ENCODE data around the gene REEP2.
"Not testable (repeated sequence)": the region's sequence is repeated elsewhere in the genome, so short reads cannot be mapped to it uniquely, and the experiment has no call there.

Gene REEP2

DNA sequence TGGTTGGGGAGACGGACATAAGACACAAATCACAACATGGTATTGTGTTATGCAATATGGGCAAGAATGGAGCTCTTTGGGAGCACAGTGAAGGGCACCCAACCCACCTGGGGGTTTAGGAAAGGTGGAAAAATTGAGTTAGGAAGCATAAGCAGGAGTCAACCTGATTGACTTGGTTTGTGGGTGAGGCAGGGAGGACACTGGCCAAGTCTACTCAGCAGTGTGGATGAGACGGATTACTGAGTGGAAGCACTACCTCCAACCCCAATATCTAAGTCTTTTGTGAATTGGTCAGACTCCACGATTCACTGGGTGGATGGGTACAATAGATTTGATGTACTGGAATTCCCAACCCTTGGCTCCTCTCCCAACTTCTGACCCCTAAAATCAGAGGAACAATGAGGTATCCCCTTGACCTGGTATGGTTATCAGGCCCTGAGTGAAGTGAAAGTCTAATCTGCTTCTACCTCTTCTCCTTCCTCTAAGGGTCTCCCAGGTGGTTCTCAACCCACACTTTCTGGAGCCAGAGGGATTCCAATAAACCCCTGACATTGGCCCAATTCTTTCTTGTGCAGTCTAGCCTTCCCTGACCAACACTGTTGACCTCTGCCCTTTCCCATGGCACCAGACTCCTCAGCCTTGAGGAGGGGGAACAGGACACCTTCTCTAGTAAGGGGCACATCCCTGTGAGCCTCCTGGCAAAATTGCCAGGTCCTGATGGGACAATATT lies 31.6 kb downstream of the REEP2 start:
- Histone ChIP-seq H3K4me1 (ENCODE audit: control insufficient read depth, insufficient read depth, low read length) (peaks cover 22% of the 10 kb centered on the region), H3K36me3 (ENCODE audit: control insufficient read depth, insufficient read depth, low read length) (no peaks in the 10 kb centered on the region), H3K9ac (ENCODE audit: low read length) (no peak overlapping the region), H3K4me3 (ENCODE audit: low read length) (no peak overlapping the region), H3K9me3 (ENCODE audit: control insufficient read depth, low read length) (no peaks in the 10 kb centered on the region), H3K27me3 (ENCODE audit: control insufficient read depth, insufficient read depth, low read length) (no peaks in the 10 kb centered on the region)

DNA sequence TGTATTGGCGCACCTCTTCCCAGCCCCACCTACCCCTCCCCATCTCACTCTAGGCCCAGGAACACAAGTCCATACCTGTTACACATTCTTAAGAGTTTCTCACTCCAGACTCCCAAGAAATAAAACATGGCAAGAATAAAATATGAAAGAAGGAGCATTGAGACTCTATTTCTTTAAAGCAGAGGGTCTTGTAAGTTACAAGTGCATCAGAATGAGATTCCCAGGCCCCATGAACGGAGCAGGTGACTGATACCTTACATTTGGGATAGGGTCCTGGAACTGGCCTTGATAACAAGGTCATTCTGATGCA lies 32.1 kb downstream of the REEP2 start:
- Histone ChIP-seq H3K4me3 (ENCODE audit: low read length) (no peak overlapping the region), H3K9me3 (ENCODE audit: control insufficient read depth, low read length) (no peaks in the 10 kb centered on the region), H3K9ac (ENCODE audit: low read length) (no peak overlapping the region), H3K4me1 (ENCODE audit: control insufficient read depth, insufficient read depth, low read length) (peaks cover 20% of the 10 kb centered on the region), H3K27me3 (ENCODE audit: control insufficient read depth, insufficient read depth, low read length) (no peaks in the 10 kb centered on the region), H3K36me3 (ENCODE audit: control insufficient read depth, insufficient read depth, low read length) (no peaks in the 10 kb centered on the region)

- no peaks in the 10 kb centered on the region for H3K36me3 ChIP-seq (ENCODE audit: control insufficient read depth, insufficient read depth, low read length)
- no peak overlapping the region for H3K4me3 ChIP-seq (ENCODE audit: low read length)
- H3K4me1 ChIP-seq (ENCODE audit: control insufficient read depth, insufficient read depth, low read length), result peaks cover 8% of the 10 kb centered on the region
- H3K27me3 ChIP-seq (ENCODE audit: control insufficient read depth, insufficient read depth, low read length), result no peaks in the 10 kb centered on the region
- no peaks in the 10 kb centered on the region for H3K9me3 ChIP-seq (ENCODE audit: control insufficient read depth, low read length)
- no peak overlapping the region for H3K9ac ChIP-seq (ENCODE audit: low read length)
These were observed 33.5 kb downstream of the REEP2 start for GRCh38 chr5:138472353-138472752.

DNA sequence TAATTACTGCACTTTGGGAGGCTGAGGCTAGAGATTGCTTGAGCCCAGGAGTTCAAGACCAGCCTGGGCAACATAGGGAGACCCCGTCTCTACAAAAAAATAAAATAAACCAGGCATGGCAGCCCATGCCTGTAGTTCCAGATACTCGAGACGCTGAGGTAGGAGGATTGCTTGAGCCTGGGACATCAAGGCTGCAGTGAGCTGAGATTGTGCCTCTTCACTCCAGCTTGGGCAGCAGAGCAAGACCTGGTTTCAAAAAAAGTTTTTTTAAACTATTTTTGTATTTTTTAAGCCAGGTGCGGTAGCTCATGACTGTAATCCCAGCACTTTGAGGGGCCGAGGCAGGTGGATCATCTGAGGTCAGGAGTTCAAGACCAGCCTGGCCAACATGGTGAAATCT lies 34.3 kb downstream of the REEP2 start:
- H3K9me3 ChIP-seq (ENCODE audit: control insufficient read depth, low read length); H3K36me3 ChIP-seq (ENCODE audit: control insufficient read depth, insufficient read depth, low read length); H3K9ac ChIP-seq (ENCODE audit: low read length); H3K4me1 ChIP-seq (ENCODE audit: control insufficient read depth, insufficient read depth, low read length); H3K27me3 ChIP-seq (ENCODE audit: control insufficient read depth, insufficient read depth, low read length); H3K4me3 ChIP-seq (ENCODE audit: low read length): not testable (repeated sequence)

DNA sequence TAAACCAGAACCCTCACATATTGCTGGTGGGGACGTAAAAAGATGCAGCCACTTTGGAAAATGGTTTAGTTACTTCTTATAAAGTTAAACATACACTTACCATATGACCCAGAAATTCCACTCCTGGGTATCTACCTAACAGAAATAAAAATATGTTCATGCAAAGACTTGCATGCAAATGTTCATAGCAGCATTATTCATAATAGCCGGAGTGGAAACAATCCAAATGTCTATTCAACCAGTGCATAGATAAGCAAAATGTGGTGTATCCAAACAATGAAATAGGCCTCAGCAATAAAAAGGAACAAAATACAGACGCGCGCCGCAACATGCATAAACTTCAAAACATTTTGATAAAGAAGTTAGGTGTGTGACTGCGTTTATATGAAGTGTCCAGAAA lies 38.1 kb downstream of the REEP2 start:
- Histone ChIP-seq H3K9ac (ENCODE audit: low read length) (no peak overlapping the region), H3K9me3 (ENCODE audit: control insufficient read depth, low read length) (no peaks in the 10 kb centered on the region), H3K4me1 (ENCODE audit: control insufficient read depth, insufficient read depth, low read length) (no peaks in the 10 kb centered on the region), H3K27me3 (ENCODE audit: control insufficient read depth, insufficient read depth, low read length) (no peaks in the 10 kb centered on the region), H3K4me3 (ENCODE audit: low read length) (no peak overlapping the region), H3K36me3 (ENCODE audit: control insufficient read depth, insufficient read depth, low read length) (no peaks in the 10 kb centered on the region)

- Histone ChIP-seq H3K9ac (ENCODE audit: low read length) (no peak overlapping the region), H3K36me3 (ENCODE audit: control insufficient read depth, insufficient read depth, low read length) (no peaks in the 10 kb centered on the region), H3K27me3 (ENCODE audit: control insufficient read depth, insufficient read depth, low read length) (no peaks in the 10 kb centered on the region), H3K4me3 (ENCODE audit: low read length) (no peak overlapping the region), H3K9me3 (ENCODE audit: control insufficient read depth, low read length) (no peaks in the 10 kb centered on the region), H3K4me1 (ENCODE audit: control insufficient read depth, insufficient read depth, low read length) (peaks cover 9% of the 10 kb centered on the region)
These were observed 43.8 kb downstream of the REEP2 start for GRCh38 chr5:138482638-138483037.

DNA sequence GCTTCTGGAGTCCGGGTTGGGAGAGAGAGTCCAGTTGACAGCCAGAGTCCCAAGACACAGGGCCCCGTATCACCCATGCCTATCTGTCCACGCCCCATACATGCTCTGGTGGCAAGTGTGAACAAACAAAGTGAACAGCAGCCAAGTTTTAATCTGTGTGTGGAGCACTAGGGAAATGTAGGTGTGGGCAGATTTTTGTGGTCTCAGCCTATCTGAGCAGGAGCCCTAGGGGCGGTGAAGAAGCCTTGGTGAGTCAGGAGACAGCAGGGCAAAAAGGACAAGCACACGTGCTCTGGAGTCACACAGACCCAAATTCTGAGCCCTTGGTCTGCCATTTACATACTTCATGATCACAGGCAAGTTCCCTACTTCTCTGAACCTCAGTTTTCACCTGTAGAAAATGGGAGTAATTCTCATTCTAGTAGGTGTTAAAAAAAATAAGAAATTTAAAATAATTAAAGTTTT lies 49.7 kb downstream of the REEP2 start:
- no peaks in the 10 kb centered on the region for H3K36me3 ChIP-seq (ENCODE audit: control insufficient read depth, insufficient read depth, low read length)
- peaks cover 22% of the 10 kb centered on the region for H3K27me3 ChIP-seq (ENCODE audit: control insufficient read depth, insufficient read depth, low read length)
- no peak overlapping the region for H3K9ac ChIP-seq (ENCODE audit: low read length)
- H3K9me3 ChIP-seq (ENCODE audit: control insufficient read depth, low read length), result no peaks in the 10 kb centered on the region
- H3K4me3 ChIP-seq (ENCODE audit: low read length), result no peak overlapping the region
- peaks cover 42% of the 10 kb centered on the region for H3K4me1 ChIP-seq (ENCODE audit: control insufficient read depth, insufficient read depth, low read length)

- no peak overlapping the region for H3K9ac ChIP-seq (ENCODE audit: low read length)
- peaks cover 42% of the 10 kb centered on the region for H3K4me1 ChIP-seq (ENCODE audit: control insufficient read depth, insufficient read depth, low read length)
- H3K36me3 ChIP-seq (ENCODE audit: control insufficient read depth, insufficient read depth, low read length), result no peaks in the 10 kb centered on the region
- no peak overlapping the region for H3K4me3 ChIP-seq (ENCODE audit: low read length)
- no peaks in the 10 kb centered on the region for H3K9me3 ChIP-seq (ENCODE audit: control insufficient read depth, low read length)
- peaks cover 22% of the 10 kb centered on the region for H3K27me3 ChIP-seq (ENCODE audit: control insufficient read depth, insufficient read depth, low read length)
These were observed 50.8 kb downstream of the REEP2 start for GRCh38 chr5:138489683-138490061.

DNA sequence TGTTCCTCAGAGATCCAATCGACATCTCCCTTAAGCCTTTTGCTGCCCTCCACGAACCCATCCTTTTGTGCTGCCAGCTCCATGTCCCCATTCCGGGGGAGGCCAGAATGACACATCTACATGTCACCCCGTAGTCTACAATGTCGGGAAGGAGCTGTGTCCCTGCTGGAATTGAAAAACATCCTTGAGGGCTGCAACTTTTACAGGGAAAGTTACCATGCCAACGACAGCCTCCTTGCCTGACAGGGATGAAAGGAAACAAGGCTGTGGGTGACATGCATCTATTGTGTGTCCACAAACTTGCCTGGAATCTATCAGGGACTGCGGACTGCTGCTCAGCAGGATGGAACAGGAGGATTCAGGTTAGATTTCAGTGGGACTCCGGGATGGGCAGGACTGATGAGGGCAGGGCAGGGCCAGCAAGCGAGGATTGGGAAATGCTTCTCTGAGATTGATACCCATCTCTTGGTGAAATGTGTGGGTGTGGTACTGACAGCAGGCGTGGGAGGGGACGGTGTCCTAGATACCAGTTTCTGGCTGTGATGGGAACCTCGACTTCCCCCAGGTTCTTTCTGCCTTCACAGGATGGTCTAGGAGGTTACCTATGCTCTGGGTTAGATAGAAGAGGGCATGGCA lies 51.9 kb downstream of the REEP2 start:
- Histone ChIP-seq H3K27me3 (ENCODE audit: control insufficient read depth, insufficient read depth, low read length) (peaks cover 22% of the 10 kb centered on the region), H3K9ac (ENCODE audit: low read length) (no peak overlapping the region), H3K9me3 (ENCODE audit: control insufficient read depth, low read length) (no peaks in the 10 kb centered on the region), H3K4me3 (ENCODE audit: low read length) (no peak overlapping the region), H3K4me1 (ENCODE audit: control insufficient read depth, insufficient read depth, low read length) (peaks cover 42% of the 10 kb centered on the region), H3K36me3 (ENCODE audit: control insufficient read depth, insufficient read depth, low read length) (no peaks in the 10 kb centered on the region)

DNA sequence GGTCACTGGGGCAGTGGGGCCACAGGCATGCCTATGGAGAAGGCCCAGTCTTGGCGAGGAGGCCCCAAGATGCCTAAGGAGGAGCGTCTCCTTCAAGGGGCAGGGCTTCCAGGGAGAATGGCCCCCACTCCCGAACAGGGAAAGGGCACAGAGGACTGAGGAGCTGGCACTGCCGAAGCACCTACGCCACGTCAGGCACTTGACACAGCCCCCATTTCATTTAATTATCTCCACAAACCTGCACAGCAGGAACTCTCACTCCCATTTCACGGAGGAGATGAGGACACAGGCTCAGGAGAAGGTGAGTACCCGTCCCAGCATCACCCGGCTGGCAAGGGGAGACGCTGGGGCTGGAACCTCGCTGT lies 52.4 kb downstream of the REEP2 start:
- Histone ChIP-seq H3K36me3 (ENCODE audit: control insufficient read depth, insufficient read depth, low read length) (no peaks in the 10 kb centered on the region), H3K9me3 (ENCODE audit: control insufficient read depth, low read length) (no peaks in the 10 kb centered on the region), H3K9ac (ENCODE audit: low read length) (peak overlapping the region; percentile 65), H3K4me1 (ENCODE audit: control insufficient read depth, insufficient read depth, low read length) (peaks cover 42% of the 10 kb centered on the region), H3K4me3 (ENCODE audit: low read length) (no peak overlapping the region), H3K27me3 (ENCODE audit: control insufficient read depth, insufficient read depth, low read length) (peaks cover 22% of the 10 kb centered on the region)

DNA sequence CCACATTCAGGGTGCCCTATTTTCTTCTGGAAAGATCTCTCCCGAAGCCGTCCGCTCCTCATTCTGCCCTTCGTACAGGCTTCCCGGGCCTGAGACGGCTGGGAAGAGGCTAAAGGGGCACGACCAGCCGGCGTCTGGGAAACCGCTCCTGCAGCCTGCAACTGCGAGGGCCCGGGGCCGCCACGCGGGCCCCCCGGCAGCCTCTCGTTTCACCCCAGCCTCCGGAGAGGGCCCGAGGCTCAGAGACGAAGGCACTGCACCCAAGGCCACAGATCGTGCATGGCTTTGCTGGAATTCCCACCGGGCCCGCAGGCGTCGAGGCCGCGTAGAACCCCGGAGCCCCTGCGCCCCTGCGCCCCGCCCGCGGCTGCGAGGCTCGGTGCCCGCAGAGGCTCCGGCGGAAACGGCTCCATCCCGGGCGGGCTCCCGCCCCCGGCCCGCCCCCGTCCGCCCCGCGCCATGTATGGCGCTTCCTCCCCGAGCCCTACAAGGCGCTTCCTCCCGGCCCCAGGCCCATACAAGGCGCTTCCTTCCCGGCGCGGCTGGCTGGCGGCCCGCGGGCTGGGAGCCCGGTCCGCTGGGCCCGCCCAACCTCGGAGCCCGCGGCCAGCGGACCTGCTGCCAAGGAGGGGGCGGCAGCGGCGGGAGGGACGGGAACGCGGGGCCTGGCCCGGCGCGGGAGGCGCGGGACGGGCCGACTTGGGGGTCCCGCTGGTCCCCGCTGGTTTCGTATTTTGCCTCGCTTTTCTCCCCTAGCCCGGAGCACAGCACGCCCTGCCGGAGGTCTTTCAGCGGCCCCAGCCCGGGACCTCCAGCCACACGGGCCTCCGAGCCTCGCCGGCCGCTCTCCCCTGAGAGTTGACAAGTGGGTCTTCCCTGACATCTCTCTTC lies 53.1 kb downstream of the REEP2 start:
- no peaks in the 10 kb centered on the region for H3K36me3 ChIP-seq (ENCODE audit: control insufficient read depth, insufficient read depth, low read length)
- peak overlapping the region; percentile 80 for H3K4me3 ChIP-seq (ENCODE audit: low read length)
- peaks cover 42% of the 10 kb centered on the region for H3K4me1 ChIP-seq (ENCODE audit: control insufficient read depth, insufficient read depth, low read length)
- no peaks in the 10 kb centered on the region for H3K9me3 ChIP-seq (ENCODE audit: control insufficient read depth, low read length)
- H3K27me3 ChIP-seq (ENCODE audit: control insufficient read depth, insufficient read depth, low read length), result peaks cover 22% of the 10 kb centered on the region
- peak overlapping the region; percentile 65 for H3K9ac ChIP-seq (ENCODE audit: low read length)

DNA sequence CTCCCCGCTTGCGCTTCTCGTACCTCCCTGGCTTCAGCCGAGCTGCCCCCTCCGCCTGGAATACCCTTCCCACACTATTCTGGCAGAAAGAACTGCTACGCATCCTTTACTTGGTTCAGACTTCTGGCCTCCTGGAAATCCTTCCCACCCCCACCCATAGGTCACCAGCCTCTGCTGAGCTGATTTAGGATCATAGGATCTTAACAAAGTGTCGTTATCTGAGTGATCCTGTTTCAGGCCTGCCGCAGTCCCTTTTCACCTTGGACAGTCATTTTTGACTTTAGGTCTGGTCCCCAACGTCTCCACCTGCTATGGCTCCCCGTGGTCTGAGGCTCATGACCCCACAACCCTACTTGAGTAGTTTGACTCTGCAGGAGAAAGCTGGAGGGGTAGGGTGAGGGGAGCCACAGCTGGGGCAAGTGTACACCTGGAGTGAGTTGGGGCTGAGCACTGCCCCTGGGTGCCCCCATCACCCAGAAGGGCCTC lies 53.7 kb downstream of the REEP2 start:
- peaks cover 42% of the 10 kb centered on the region for H3K4me1 ChIP-seq (ENCODE audit: control insufficient read depth, insufficient read depth, low read length)
- H3K4me3 ChIP-seq (ENCODE audit: low read length), result peak overlapping the region; percentile 80
- no peaks in the 10 kb centered on the region for H3K9me3 ChIP-seq (ENCODE audit: control insufficient read depth, low read length)
- H3K36me3 ChIP-seq (ENCODE audit: control insufficient read depth, insufficient read depth, low read length), result no peaks in the 10 kb centered on the region
- H3K9ac ChIP-seq (ENCODE audit: low read length), result peak overlapping the region; percentile 60
- H3K27me3 ChIP-seq (ENCODE audit: control insufficient read depth, insufficient read depth, low read length), result peaks cover 22% of the 10 kb centered on the region
